Measurements from ENCODE around the gene CFAP161. TPM values are rescaled to one million over a fixed set of nuclear protein-coding genes. Genes with fewer than 3 reads are reported as not detected.
A peak's percentile ranks its signal among the peaks of the same experiment; 100 is the strongest.

The CFAP161 gene
- total RNA-seq (ENCODE audit: insufficient read depth, low replicate concordance): 0.96 TPM

- peak; percentile 91 for DNase-seq (ENCODE audit: low spot score)
Observed at GRCh38 chr15:81133782-81134461, at the start of gene CFAP161. Gene CFAP161 (plus strand): TSS chr15:81134270. CDS start chr15:81134330, 60 bp downstream.

GRCh38 chr15:81084716-81085115 is 49.4 kb upstream of the CFAP161 start:
- no peak for DNase-seq (ENCODE audit: low spot score)

GRCh38 chr15:81085213-81085612 is 48.9 kb upstream of the CFAP161 start:
- no peak for DNase-seq (ENCODE audit: low spot score)

GRCh38 chr15:81085898-81086297 is 48.2 kb upstream of the CFAP161 start:
- no peak for DNase-seq (ENCODE audit: low spot score)

- no peak for DNase-seq (ENCODE audit: low spot score)
Observed at GRCh38 chr15:81087066-81087465, 47.0 kb upstream of the CFAP161 start.

- no peak for DNase-seq (ENCODE audit: low spot score)
Observed at GRCh38 chr15:81087694-81088093, 46.4 kb upstream of the CFAP161 start.

- DNase-seq (ENCODE audit: low spot score): no peak
Observed at GRCh38 chr15:81088470-81089013, 45.5 kb upstream of the CFAP161 start.

- DNase-seq (ENCODE audit: low spot score): peak; percentile 89
Observed at GRCh38 chr15:81091889-81092558, 42.0 kb upstream of the CFAP161 start.

- DNase-seq (ENCODE audit: low spot score): no peak
Observed at GRCh38 chr15:81092559-81092902, 41.5 kb upstream of the CFAP161 start.

GRCh38 chr15:81093961-81094360 is 40.1 kb upstream of the CFAP161 start:
- no peak for DNase-seq (ENCODE audit: low spot score)

GRCh38 chr15:81095690-81096365 is 38.2 kb upstream of the CFAP161 start:
- DNase-seq (ENCODE audit: low spot score): peak; percentile 18

GRCh38 chr15:81096398-81096797 is 37.7 kb upstream of the CFAP161 start:
- DNase-seq (ENCODE audit: low spot score): no peak

GRCh38 chr15:81097116-81097889 is 36.8 kb upstream of the CFAP161 start:
- DNase-seq (ENCODE audit: low spot score): no peak

GRCh38 chr15:81097890-81098280 is 36.2 kb upstream of the CFAP161 start:
- DNase-seq (ENCODE audit: low spot score): no peak

- no peak for DNase-seq (ENCODE audit: low spot score)
Observed at GRCh38 chr15:81098349-81098748, 35.7 kb upstream of the CFAP161 start.

GRCh38 chr15:81098861-81099651 is 35.0 kb upstream of the CFAP161 start:
- peak; percentile 45 for DNase-seq (ENCODE audit: low spot score)

- no peak for DNase-seq (ENCODE audit: low spot score)
Observed at GRCh38 chr15:81101894-81102815, 31.9 kb upstream of the CFAP161 start.

GRCh38 chr15:81103857-81104256 is 30.2 kb upstream of the CFAP161 start:
- DNase-seq (ENCODE audit: low spot score): no peak

- DNase-seq (ENCODE audit: low spot score): no peak
Observed at GRCh38 chr15:81105545-81105944, 28.5 kb upstream of the CFAP161 start.

- peak; percentile 80 for DNase-seq (ENCODE audit: low spot score)
Observed at GRCh38 chr15:81106560-81106959, 27.5 kb upstream of the CFAP161 start.

Measured in umbilical cord (tissue), 2 donors.